IMR-90 (cell line): ENCODE data around the gene PCSK5. TPM values are rescaled to one million over a fixed set of nuclear protein-coding genes. Genes with fewer than 3 reads are reported as not detected.

Source experiments
- ATAC-seq: fragments of 200-7000 bp; cut with Tn5 transposase; 2 replicates; pipeline ENCODE4 v1.9.1; 2020; ENCODE audit warnings: low read depth, mild to moderate bottlenecking, moderate library complexity
- BruUV-seq: library from RNA; stranded (reverse); fragments of 400-500 nt; replicated peaks from 2 replicates; lab custom pipeline; 2021; lab: Mats Ljungman, UMichigan
- CTCF ChIA-PET: fragments of 300-600 bp; formaldehyde crosslinking; extraction: SDS; loops from one replicate; lab custom pipeline; 2021; ENCODE audit warnings: antibody characterized with exemption; lab: Yijun Ruan, JAX
- POLR2A ChIA-PET: fragments of 300-600 bp; sonication (Branson Sonifier 250); formaldehyde crosslinking; loops from one replicate; lab custom pipeline; 2022; ENCODE audit warnings: antibody characterized with exemption; ENCODE audit not compliant: unreplicated experiment; lab: Charles Lee
- DNase-seq: peaks from one replicate; pipeline ENCODE4 v3.0.0; 2013
- H2AFZ ChIP-seq: replicated peaks from 2 replicates; pipeline ENCODE3; 2013; ENCODE audit warnings: low read length, mild to moderate bottlenecking; ENCODE audit not compliant: poor library complexity
- H2AK5ac ChIP-seq: 2 replicates; pipeline ENCODE4 v1.6.1; 2013; ENCODE audit warnings: low read depth, low read length, inconsistent platforms
- H2AK9ac ChIP-seq: replicated peaks from 2 replicates; pipeline ENCODE3; 2013; ENCODE audit warnings: mild to moderate bottlenecking, low read depth, low read length, moderate library complexity; ENCODE audit not compliant: poor library complexity
- H2BK120ac ChIP-seq: 2 replicates; pipeline ENCODE4 v1.6.1; 2013; ENCODE audit warnings: low read depth, low read length, inconsistent platforms
- H2BK15ac ChIP-seq: 3 replicates; pipeline ENCODE4 v1.6.1; 2013; ENCODE audit warnings: low read depth, low read length, inconsistent platforms
- H2BK20ac ChIP-seq: 2 replicates; pipeline ENCODE4 v1.6.1; 2013; ENCODE audit warnings: low read depth, mild to moderate bottlenecking, inconsistent platforms, low read length, moderate library complexity
- H2BK5ac ChIP-seq: 2 replicates; pipeline ENCODE4 v1.6.1; 2013; ENCODE audit warnings: mild to moderate bottlenecking, low read depth, low read length, inconsistent platforms; ENCODE audit not compliant: poor library complexity, severe bottlenecking
- H3K14ac ChIP-seq: replicated peaks from 2 replicates; pipeline ENCODE4 v1.6.1; 2013; ENCODE audit warnings: low read depth, low read length, inconsistent platforms
- H3K18ac ChIP-seq: 2 replicates; pipeline ENCODE4 v1.6.1; 2013; ENCODE audit warnings: low read depth, low read length, control low read depth
- H3K23ac ChIP-seq: 2 replicates; pipeline ENCODE4 v1.6.1; 2013; ENCODE audit warnings: low read depth, low read length, inconsistent platforms
- H3K27ac ChIP-seq: 2 replicates; pipeline ENCODE4 v1.5.1; 2013; ENCODE audit warnings: mild to moderate bottlenecking, control low read depth, low read length; ENCODE audit not compliant: insufficient read depth
- H3K27me3 ChIP-seq: 2 replicates; pipeline ENCODE4 v1.6.1; 2013; ENCODE audit warnings: low read length; ENCODE audit not compliant: control insufficient read depth, insufficient read depth
- H3K36me3 ChIP-seq: 2 replicates; pipeline ENCODE4 v1.6.1; 2013; ENCODE audit warnings: low read length, mixed read lengths; ENCODE audit not compliant: control insufficient read depth, insufficient read depth
- H3K4ac ChIP-seq: 2 replicates; pipeline ENCODE4 v1.6.1; 2013; ENCODE audit warnings: low read depth, low read length, inconsistent platforms
- H3K4me1 ChIP-seq: 2 replicates; pipeline ENCODE4 v1.6.1; 2013; ENCODE audit warnings: low read length, mixed read lengths; ENCODE audit not compliant: control insufficient read depth, insufficient read depth
- H3K4me2 ChIP-seq: 2 replicates; pipeline ENCODE4 v1.6.1; 2013; ENCODE audit warnings: low read depth, mild to moderate bottlenecking, control low read depth, low read length, moderate library complexity
- H3K4me3 ChIP-seq: 2 replicates; pipeline ENCODE4 v1.5.1; 2013; ENCODE audit warnings: low read depth, mild to moderate bottlenecking, control low read depth, low read length, moderate library complexity; ENCODE audit not compliant: insufficient read depth
- H3K56ac ChIP-seq: 2 replicates; pipeline ENCODE4 v1.6.1; 2013; ENCODE audit warnings: low read length, inconsistent platforms; ENCODE audit not compliant: insufficient read depth; ENCODE audit errors: extremely low read depth
- H3K79me1 ChIP-seq, 2 experiments: 2 replicates each; pipeline ENCODE4 v1.6.1; 2013; ENCODE audit warnings: low read length in 2 of 2, inconsistent platforms in 1 of 2, low read depth in 1 of 2
- H3K9ac ChIP-seq: 2 replicates; pipeline ENCODE4 v1.6.1; 2013; ENCODE audit warnings: low read depth, low read length, control low read depth
- H3K9me1 ChIP-seq: 2 replicates; pipeline ENCODE4 v1.6.1; 2013; ENCODE audit warnings: low read length, inconsistent platforms; ENCODE audit not compliant: insufficient read depth
- H3K9me3 ChIP-seq: 2 replicates; pipeline ENCODE4 v1.6.1; 2013; ENCODE audit warnings: low read length; ENCODE audit not compliant: control insufficient read depth, insufficient read depth
- H4K20me1 ChIP-seq: 2 replicates; pipeline ENCODE4 v1.6.1; 2013; ENCODE audit warnings: low read length, inconsistent platforms; ENCODE audit not compliant: insufficient read depth
- H4K5ac ChIP-seq: 2 replicates; pipeline ENCODE4 v1.6.1; 2013; ENCODE audit warnings: mild to moderate bottlenecking, low read depth, low read length, control low read depth
- H4K8ac ChIP-seq, 2 experiments: 2 replicates each; pipeline ENCODE4 v1.6.1; 2013; ENCODE audit warnings: low read depth in 2 of 2, low read length in 2 of 2, control low read depth in 1 of 2, inconsistent platforms in 1 of 2
- H4K91ac ChIP-seq: 2 replicates; pipeline ENCODE4 v1.6.1; 2013; ENCODE audit warnings: low read depth, low read length, inconsistent platforms; ENCODE audit not compliant: insufficient read depth
- BHLHE40 ChIP-seq: fragments of 150-350 bp; IDR thresholded peaks from 2 replicates; pipeline ENCODE4 v1.6.1; 2016; ENCODE audit warnings: mild to moderate bottlenecking, low read depth, low read length
- CEBPB ChIP-seq: IDR thresholded peaks from 2 replicates; pipeline ENCODE4 v1.6.1; 2012; ENCODE audit warnings: low read depth, low read length, improper control_type of control experiment
- CHD1 ChIP-seq: IDR thresholded peaks from 2 replicates; pipeline ENCODE4 v1.6.1; 2012; ENCODE audit warnings: low read depth, low read length, improper control_type of control experiment
- CTCF ChIP-seq: conservative IDR thresholded peaks from 2 replicates; pipeline ENCODE4 v1.5.1; 2012; ENCODE audit warnings: mild to moderate bottlenecking, low read depth, low read length, improper control_type of control experiment
- ELK1 ChIP-seq: fragments of 150-350 bp; IDR thresholded peaks from 2 replicates; pipeline ENCODE4 v1.6.1; 2016; ENCODE audit warnings: low read depth, mild to moderate bottlenecking, low read length, moderate library complexity, borderline replicate concordance
- MAFK ChIP-seq: IDR thresholded peaks from 2 replicates; pipeline ENCODE4 v1.6.1; 2012; ENCODE audit warnings: low read depth, low read length, improper control_type of control experiment
- MXI1 ChIP-seq: IDR thresholded peaks from 2 replicates; pipeline ENCODE4 v1.6.1; 2012; ENCODE audit warnings: low read depth, mild to moderate bottlenecking, low read length, moderate library complexity, borderline replicate concordance
- NFE2L2 ChIP-seq: fragments of 150-350 bp; IDR thresholded peaks from 2 replicates; pipeline ENCODE4 v1.6.1; 2016; ENCODE audit warnings: low read depth, mild to moderate bottlenecking, low read length
- POLR2A ChIP-seq: IDR thresholded peaks from 2 replicates; pipeline ENCODE4 v1.6.1; 2012; ENCODE audit warnings: mild to moderate bottlenecking, low read depth, low read length
- RAD21 ChIP-seq: IDR thresholded peaks from 2 replicates; pipeline ENCODE4 v1.6.1; 2012; ENCODE audit warnings: low read length, improper control_type of control experiment
- RCOR1 ChIP-seq: IDR thresholded peaks from 2 replicates; pipeline ENCODE4 v1.6.1; 2012; ENCODE audit warnings: mild to moderate bottlenecking, low read length, improper control_type of control experiment; ENCODE audit not compliant: insufficient replicate concordance
- RFX5 ChIP-seq: IDR thresholded peaks from 2 replicates; pipeline ENCODE4 v1.8.0; 2012; ENCODE audit warnings: low read depth, mild to moderate bottlenecking, low read length, moderate library complexity
- SMC3 ChIP-seq: fragments of 150-350 bp; IDR thresholded peaks from 2 replicates; pipeline ENCODE4 v1.6.1; 2016; ENCODE audit warnings: low read depth, mild to moderate bottlenecking, antibody characterized with exemption, low read length, moderate library complexity
- USF2 ChIP-seq: fragments of 150-350 bp; IDR thresholded peaks from 2 replicates; pipeline ENCODE4 v1.6.1; 2017; ENCODE audit warnings: mild to moderate bottlenecking, antibody characterized with exemption, low read length, low read depth
- whole genome bisulfite sequencing, 2 experiments: methylation state at CpG; one replicate each; pipeline versions ENCODE4 v1.1.5 to v1.1.7; 2013; ENCODE audit warnings: missing lambda C conversion rate in 2 of 2; ENCODE audit not compliant: insufficient read length in 1 of 2; ENCODE audit errors: extremely low coverage in 2 of 2; 5-methylcytosine and 5-hydroxymethylcytosine counted together
- dilution Hi-C: fragments of 300-500 bp; cut with HindIII; formaldehyde crosslinking; loops from one replicate; pipeline ENCODE4 v1.14.3; 2018; ENCODE audit warnings: low sequenced_read_pairs; ENCODE audit not compliant: unreplicated experiment
- in situ Hi-C: fragments of 300-500 bp; cut with MboI; formaldehyde crosslinking; loops from 3 replicates; pipeline ENCODE4 v1.14.3; 2019; ENCODE audit warnings: low sequenced_read_pairs, inconsistent platforms, mixed read lengths
- intact Hi-C: fragments of 100-400 bp; cut with micrococcal nuclease; formaldehyde crosslinking; loops from 2 replicates; pipeline ENCODE4 v1.10.0; 2022
- polyA plus RNA-seq, 3 experiments: library from polyadenylated mRNA; depleted of rRNA; stranded (reverse); fragments of >200 nt; gene quantifications; 2 replicates each; pipeline ENCODE4 v1.2.3, GENCODE V29; 2012; ENCODE audit warnings: low replicate concordance in 1 of 3
- total RNA-seq: library from RNA; depleted of rRNA; stranded (reverse); fragments of >200 nt; gene quantifications from 2 replicates; pipeline ENCODE4 v1.2.3, GENCODE V29; 2012

The PCSK5 gene
- total and polyA plus RNA-seq, 2 of the 4 experiments (the other 2 are of a cell fraction), result 1.5 to 3.0 TPM

GRCh38 chr9:76298521-76299144 is 408.2 kb downstream of the PCSK5 start:
- H3K27ac ChIP-seq, result no peak overlapping the region
- CTCF ChIA-PET, result interaction anchor here (0.6 to 1.1 kb wide), 3 partner anchors 273 to 917 kb away, joined by 3 to 4 read pairs (median 4); no protein-coding TSS in a partner anchor
- no TSS peak for BruUV-seq

More at GRCh38 chr9:76298521-76299144, 408.2 kb downstream of the PCSK5 start:
- H3K56ac ChIP-seq, result no peak overlapping the region
- H3K9ac ChIP-seq, result no peak overlapping the region
- no peak overlapping the region for H3K14ac ChIP-seq
- H4K20me1 ChIP-seq, result no peaks in the 10 kb centered on the region
- H2BK5ac ChIP-seq, result no peak overlapping the region
- no peak overlapping the region for H2AK9ac ChIP-seq
- dilution Hi-C loops, result no loop called here
- intact Hi-C loops, result loop anchor here (5.0 kb wide), 1 partner anchor 41 kb away; no protein-coding TSS in a partner anchor
- H3K9me1 ChIP-seq, result no peaks in the 10 kb centered on the region
- H3K18ac ChIP-seq, result peak overlapping the region; percentile 48; the same call in 1 of the 2 replicates
- ATAC-seq (peak; percentile 60), DNase-seq (no peak)
- no peak overlapping the region for H2AK5ac ChIP-seq
- peak overlapping the region; percentile 16; the same call in 1 of the 2 replicates for H3K4me2 ChIP-seq
- peaks cover 10% of the 10 kb centered on the region for H3K4me1 ChIP-seq
- WGBS, 2 experiments, result no CpG with 5 or more reads among the region's 3 CpGs
- no peak overlapping the region for H2AFZ ChIP-seq
- no peak overlapping the region; a peak in 1 of 4 replicates for H4K8ac ChIP-seq
- H3K4me3 ChIP-seq, result no peak overlapping the region
- 0 out of 2 replicates have a peak overlapping the region, but pooled peaks have one; percentile 36 for H2BK120ac ChIP-seq
- no peak overlapping the region for H3K4ac ChIP-seq
- H3K23ac ChIP-seq, result no peak overlapping the region
- H4K91ac ChIP-seq, result no peak overlapping the region; the same call in 1 of the 2 replicates
- no peaks in the 10 kb centered on the region for H3K27me3 ChIP-seq
- H3K36me3 ChIP-seq, result no peaks in the 10 kb centered on the region
- no peaks in the 10 kb centered on the region for H3K9me3 ChIP-seq
- no peak overlapping the region for H2BK15ac ChIP-seq
- H3K79me1 ChIP-seq, result no peaks in the 10 kb centered on the region
- H4K5ac ChIP-seq, result peak overlapping the region; percentile 44; the same call in 1 of the 2 replicates
- no peak overlapping the region for H2BK20ac ChIP-seq
- POLR2A ChIA-PET, result no interaction called here
- in situ Hi-C loops, result loop anchor here (10.0 kb wide), 1 partner anchor 414 kb away; no protein-coding TSS in a partner anchor
- TF ChIP-seq CHD1, result no peak
- TF ChIP-seq MAFK, result no peak
- no peak for TF ChIP-seq BHLHE40
- no peak for TF ChIP-seq ELK1
- TF ChIP-seq RAD21, result peak; percentile 45
- no peak for TF ChIP-seq POLR2A
- no peak for TF ChIP-seq RCOR1
- no peak for TF ChIP-seq SMC3
- TF ChIP-seq CTCF, result peak; percentile 23
- TF ChIP-seq USF2, result no peak
- no peak for TF ChIP-seq NFE2L2
- no peak for TF ChIP-seq MXI1
- TF ChIP-seq RFX5, result no peak
- TF ChIP-seq CEBPB, result no peak
